Lung (tissue), 12 donors: Measurements from ENCODE around the gene ADCY1. TPM values are rescaled to one million over a fixed set of nuclear protein-coding genes. Genes with fewer than 3 reads are reported as not detected.

Experiments
- ATAC-seq: fragments of 200-7000 bp; cut with Tn5 transposase; one replicate; pipeline ENCODE4 v1.9.1; 2020; ENCODE audit warnings: moderate number of reproducible peaks; ENCODE audit not compliant: insufficient read depth, low FRiP score
- DNase-seq, 3 donors: peaks; one replicate each; pipeline ENCODE4 v3.0.0-alpha.2; 2013 to 2017
- H3K27ac ChIP-seq, 2 donors: one replicate each; pipeline ENCODE4 v1.5.1; 2013; ENCODE audit warnings: mild to moderate bottlenecking in 2 of 2, moderate library complexity in 2 of 2, control low read depth in 1 of 2, inconsistent platforms in 1 of 2, low read depth in 1 of 2, low read length in 1 of 2
- H3K27me3 ChIP-seq, 3 donors: one replicate each; pipeline ENCODE4 v1.5.1; 2013; ENCODE audit warnings: low read length in 2 of 3; ENCODE audit not compliant: control insufficient read depth in 3 of 3, insufficient read depth in 3 of 3
- H3K36me3 ChIP-seq, 4 donors: one replicate each; pipeline ENCODE4 v1.5.1; 2013; ENCODE audit warnings: low read length in 4 of 4, mild to moderate bottlenecking in 1 of 4, moderate library complexity in 1 of 4; ENCODE audit not compliant: control insufficient read depth in 4 of 4, insufficient read depth in 4 of 4
- H3K4me1 ChIP-seq, 5 donors: one replicate each; pipeline ENCODE4 v1.5.1; 2013; ENCODE audit warnings: low read length in 5 of 5, mild to moderate bottlenecking in 2 of 5, moderate library complexity in 1 of 5; ENCODE audit not compliant: control insufficient read depth in 5 of 5, insufficient read depth in 5 of 5
- H3K4me3 ChIP-seq: one replicate; pipeline ENCODE4 v1.5.1; 2013; ENCODE audit warnings: mild to moderate bottlenecking, control low read depth, moderate library complexity
- H3K9ac ChIP-seq, 2 donors: one replicate each; pipeline ENCODE4 v1.5.1; 2013; ENCODE audit warnings: low read length in 2 of 2, control low read depth in 1 of 2; ENCODE audit not compliant: insufficient read depth in 1 of 2
- H3K9me3 ChIP-seq, 4 donors: one replicate each; pipeline ENCODE4 v1.5.1; 2013; ENCODE audit warnings: low read length in 3 of 4, mild to moderate bottlenecking in 1 of 4, moderate library complexity in 1 of 4; ENCODE audit not compliant: control insufficient read depth in 4 of 4, insufficient read depth in 3 of 4
- CTCF ChIP-seq: IDR thresholded peaks from 2 replicates; pipeline ENCODE4 v1.5.1; 2012; ENCODE audit warnings: mild to moderate bottlenecking; ENCODE audit errors: control extremely low read depth, extremely low read depth
- WGBS, 2 donors: extraction: QIAGEN DNeasy Blood & Tissue Kit; methylation state at CpG; one replicate each; pipeline ENCODE4 v1.1.7; 2013; 5-methylcytosine and 5-hydroxymethylcytosine counted together
- polyA plus RNA-seq, 2 donors: library from polyadenylated mRNA; stranded (reverse); fragments of 200-250 nt; gene quantifications; one replicate each; pipeline ENCODE4 v1.2.1, GENCODE V29; 2013
- total RNA-seq, 2 donors: library from RNA; depleted of rRNA in 1 of 2; stranded (reverse); fragments of >200 nt in 1 of 2; gene quantifications; one replicate each; pipeline ENCODE4 v1.2.1, GENCODE V29; 2014 to 2021
- donor health status: control.
- donor health status: control.
- donor health status: Bipolar disorder and iron deficiency.
- donor health status: healthy.
- donor health status: DM: yes; HTN: yes; CAD: no.

The ADCY1 gene
- total and polyA plus RNA-seq, 4 donors: 0.14 to 1.8 (median 0.28) TPM

- no peak overlapping the region for H3K4me3 ChIP-seq
- no peak overlapping the region for H3K9ac ChIP-seq
- 27 to 44% methylated on average over 2 of the region's 2 CpGs for WGBS, 2 donors
- no peaks in the 10 kb centered on the region for H3K9me3 ChIP-seq
- H3K4me1 ChIP-seq: peaks cover 0 to 11% (median 0%) of the 10 kb centered on the region in 5 donors
- peak; percentile 62 to 67 (median 63) for DNase-seq
- no peak for ATAC-seq
- no peaks in the 10 kb centered on the region for H3K36me3 ChIP-seq
- no peaks in the 10 kb centered on the region for H3K27me3 ChIP-seq
- TF ChIP-seq CTCF: no peak
- no peak overlapping the region for H3K27ac ChIP-seq
These were observed 126.4 kb downstream of the ADCY1 start for GRCh38 chr7:45700556-45700955.

GRCh38 chr7:45701701-45702510 is 127.7 kb downstream of the ADCY1 start:
- no peak for TF ChIP-seq CTCF
- no peaks in the 10 kb centered on the region for H3K36me3 ChIP-seq
- H3K27ac ChIP-seq: no peak overlapping the region
- H3K27me3 ChIP-seq: no peaks in the 10 kb centered on the region
- H3K9ac ChIP-seq: no peak overlapping the region
- H3K9me3 ChIP-seq: no peaks in the 10 kb centered on the region
- no peak for ATAC-seq
- 84 to 89% methylated on average over 18 of the region's 18 CpGs for WGBS, 2 donors
- DNase-seq: peak in 1 of 3 donors; percentile 3
- peaks cover 0 to 11% (median 0%) of the 10 kb centered on the region in 5 donors for H3K4me1 ChIP-seq
- H3K4me3 ChIP-seq: no peak overlapping the region

DNA sequence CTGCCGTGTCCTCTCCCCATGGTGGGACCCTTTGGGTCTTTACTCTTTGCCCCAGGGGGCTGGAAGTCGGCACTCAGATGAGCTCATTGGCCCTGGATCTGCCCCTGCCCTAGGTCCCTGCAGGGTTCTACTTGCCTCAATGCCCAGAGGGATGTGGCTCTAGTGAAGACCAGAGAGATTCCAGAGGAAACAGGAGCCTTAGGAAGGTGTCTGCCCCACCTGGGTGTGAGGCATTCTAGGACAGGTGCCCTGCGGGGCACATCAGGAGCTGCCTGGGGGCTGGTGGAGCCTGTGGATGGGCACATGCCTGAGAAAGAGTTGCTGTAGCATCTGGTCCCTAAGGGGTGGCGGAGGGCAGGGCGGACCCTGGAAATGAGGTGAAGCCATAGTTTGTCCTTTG is 128.6 kb downstream of the ADCY1 start:
- Histone ChIP-seq H3K4me1 (peaks cover 0 to 11% (median 0%) of the 10 kb centered on the region in 5 donors), H3K4me3 (no peak overlapping the region), H3K27ac (no peak overlapping the region), H3K9me3 (no peaks in the 10 kb centered on the region), H3K36me3 (no peaks in the 10 kb centered on the region), H3K27me3 (no peaks in the 10 kb centered on the region), H3K9ac (no peak overlapping the region)
- ATAC-seq (no peak), DNase-seq (peak in 1 of 3 donors; percentile 2)
- no peak for TF ChIP-seq CTCF
- 93 to 94% methylated on average over 5 of the region's 5 CpGs for WGBS, 2 donors
